Measurements from ENCODE around the gene DCUN1D3. TPM values are rescaled to one million over a fixed set of nuclear protein-coding genes. Genes with fewer than 3 reads are reported as not detected.

Gene DCUN1D3, protein sequence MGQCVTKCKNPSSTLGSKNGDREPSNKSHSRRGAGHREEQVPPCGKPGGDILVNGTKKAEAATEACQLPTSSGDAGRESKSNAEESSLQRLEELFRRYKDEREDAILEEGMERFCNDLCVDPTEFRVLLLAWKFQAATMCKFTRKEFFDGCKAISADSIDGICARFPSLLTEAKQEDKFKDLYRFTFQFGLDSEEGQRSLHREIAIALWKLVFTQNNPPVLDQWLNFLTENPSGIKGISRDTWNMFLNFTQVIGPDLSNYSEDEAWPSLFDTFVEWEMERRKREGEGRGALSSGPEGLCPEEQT
- 8.7 and 18.3 TPM in 2 replicates for total RNA-seq

DNA sequence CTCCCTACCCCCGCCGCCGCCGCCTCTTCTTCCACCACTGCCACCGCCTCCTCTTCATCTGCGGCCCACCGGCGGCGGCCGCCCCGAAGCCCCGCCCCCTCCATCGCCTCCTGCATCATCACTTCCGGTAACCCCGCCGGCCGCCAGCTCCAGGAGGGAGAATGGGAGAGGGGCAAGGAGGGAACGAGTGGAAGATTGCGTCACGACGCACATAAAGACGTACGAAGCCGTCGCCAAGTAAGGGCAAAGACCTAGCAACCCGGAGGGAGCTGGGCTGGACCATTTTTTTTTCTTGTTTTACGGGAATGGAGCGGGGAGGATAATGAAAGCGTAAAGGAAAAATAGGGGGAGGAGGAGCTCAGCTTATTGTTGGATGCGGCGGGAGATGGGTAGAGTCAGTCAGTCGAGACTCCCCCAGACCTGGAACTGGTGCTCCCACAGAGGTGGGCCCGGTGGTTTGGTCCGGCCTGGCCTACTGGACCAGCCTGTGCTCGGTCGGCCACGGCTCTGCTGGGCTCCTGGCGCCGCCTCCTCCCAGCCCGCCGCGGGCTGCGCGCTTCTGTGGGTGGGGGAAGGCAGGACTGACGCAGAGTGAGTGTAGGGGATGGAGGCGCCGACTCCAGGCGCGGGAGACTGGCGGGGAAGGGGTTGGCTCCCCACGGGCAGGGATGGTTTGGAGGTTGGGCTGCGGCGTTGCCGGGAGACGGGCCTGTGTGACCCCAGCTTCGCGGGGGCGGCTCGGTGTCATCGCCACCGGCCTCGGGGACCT is at the start of gene DCUN1D3, which contains the start of gene LYRM1:
Gene DCUN1D3 (minus strand): TSS at position 60 of the 769 bp plus-strand sequence. CDS start 37,820 bp downstream, outside the sequence.
Gene LYRM1 (plus strand): TSS at position 473 of the 769 bp plus-strand sequence. CDS start 14,785 bp downstream, outside the sequence.

DNA sequence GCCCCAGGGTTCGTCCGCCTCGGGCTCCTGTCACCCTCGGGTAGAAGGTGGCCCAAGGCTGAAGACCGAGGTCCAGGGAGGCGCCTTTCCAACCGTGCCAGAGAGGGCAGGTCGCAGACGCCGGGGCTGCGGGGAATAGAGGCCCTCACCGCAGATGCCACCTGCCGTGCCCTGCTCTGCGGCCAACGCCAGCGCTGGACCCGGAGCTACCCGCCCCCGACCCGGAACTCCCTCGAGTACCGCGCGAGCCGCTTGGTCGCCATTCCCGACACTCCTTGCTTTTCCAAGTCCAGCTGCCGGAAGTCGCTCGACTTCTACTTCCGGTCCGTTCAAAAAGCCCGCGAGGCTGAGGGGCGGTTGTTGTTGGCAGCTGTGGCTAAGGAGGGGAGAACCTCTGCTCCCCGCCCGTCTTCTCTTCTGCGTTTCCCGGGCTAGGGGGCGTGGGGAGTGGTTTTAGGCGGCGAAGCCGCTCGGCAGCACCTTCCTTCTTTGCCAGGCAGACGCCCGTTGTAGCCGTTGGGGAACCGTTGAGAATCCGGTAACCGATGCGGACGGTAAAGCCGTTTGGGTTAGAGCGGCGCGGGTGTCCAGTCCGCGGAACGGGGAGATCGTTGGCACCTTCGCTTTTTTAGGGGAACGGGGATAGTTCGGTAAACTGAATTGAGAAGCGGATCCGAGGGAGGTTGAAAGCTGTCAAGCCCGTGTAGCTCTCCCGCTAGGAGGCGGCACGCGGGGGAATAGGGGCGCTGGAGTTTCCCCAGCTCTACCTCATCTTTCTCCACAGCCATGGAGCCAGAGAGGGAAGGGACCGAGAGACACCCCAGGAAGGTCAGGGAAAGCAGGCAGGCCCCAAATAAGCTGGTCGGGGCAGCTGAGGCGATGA is 93.7 kb downstream of the DCUN1D3 start, which contains the start of the genes ERI2 and REXO5:
Gene ERI2 (minus strand): TSS at position 305 of the 883 bp plus-strand sequence. CDS start 42 bp downstream, at position 263.
Gene REXO5 (plus strand): TSS at position 360 of the 883 bp plus-strand sequence. CDS start 427 bp downstream, at position 787.

Other genes with a start within 250 kb of the DCUN1D3 start
- 0.48 and 0.64 TPM in 2 replicates for gene ACSM1, start 202.7 kb downstream of the DCUN1D3 start, total RNA-seq
- gene THUMPD1, start 158.5 kb downstream of the DCUN1D3 start, total RNA-seq = 96.1 and 96.9 TPM in 2 replicates
- gene ACSM3, start 136.3 kb downstream of the DCUN1D3 start, total RNA-seq = 2.3 and 2.4 TPM in 2 replicates
- 27.1 and 88.0 TPM in 2 replicates for gene ERI2, start 93.9 kb downstream of the DCUN1D3 start, total RNA-seq
- gene REXO5, start 93.8 kb downstream of the DCUN1D3 start, total RNA-seq = 2.7 and 4.0 TPM in 2 replicates
- 37.8 and 58.6 TPM in 2 replicates for gene LYRM1, start 413 bp upstream of the DCUN1D3 start, total RNA-seq

Data from tracheal epithelial cell (primary cell).